Measurements from ENCODE around the gene KAZN. TPM values are rescaled to one million over a fixed set of nuclear protein-coding genes. Genes with fewer than 3 reads are reported as not detected.

Gene KAZN
- polyA plus RNA-seq, 3 donors, result 2.6 to 13.7 (median 10.8) TPM

DNA sequence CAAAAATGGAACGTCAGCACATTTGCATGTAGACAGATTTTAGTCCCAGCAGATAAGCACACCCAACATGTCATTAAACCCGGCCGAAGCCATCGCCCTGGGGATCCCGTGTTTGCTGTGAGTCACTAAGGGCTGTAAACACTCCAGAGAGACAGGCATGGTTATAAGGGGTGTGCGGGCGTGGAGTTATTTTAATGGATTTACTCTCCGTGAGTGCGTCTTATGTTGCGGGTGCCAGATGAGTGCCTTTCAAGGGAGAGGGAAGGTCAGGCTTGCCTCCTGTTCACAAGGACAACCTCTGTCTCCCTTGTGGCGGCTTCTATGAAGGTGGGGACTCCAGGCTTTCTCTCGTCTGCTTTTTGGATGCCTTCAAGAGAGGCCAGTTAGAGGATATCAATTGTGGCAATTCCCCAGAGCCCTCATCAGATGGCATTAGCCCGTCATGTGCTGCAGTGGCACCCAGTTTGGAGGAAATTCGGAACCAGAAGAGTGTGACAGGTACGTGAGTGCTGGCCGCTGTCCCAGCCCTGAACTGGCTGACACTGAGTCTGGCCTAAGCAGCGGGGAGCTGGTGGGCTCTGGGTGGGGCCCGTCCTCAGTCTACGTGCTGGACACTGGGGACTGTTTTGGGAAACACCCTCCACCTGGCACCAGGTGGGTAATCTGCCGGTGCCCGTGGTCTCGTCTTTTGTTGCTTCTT is 331.2 kb downstream of the KAZN start:
- WGBS, 3 donors, result 67 to 74% (median 69%) methylated on average over 22 of the region's 22 CpGs
- H3K27ac ChIP-seq (ENCODE audit: low read depth, low read length), result no peak overlapping the region

DNA sequence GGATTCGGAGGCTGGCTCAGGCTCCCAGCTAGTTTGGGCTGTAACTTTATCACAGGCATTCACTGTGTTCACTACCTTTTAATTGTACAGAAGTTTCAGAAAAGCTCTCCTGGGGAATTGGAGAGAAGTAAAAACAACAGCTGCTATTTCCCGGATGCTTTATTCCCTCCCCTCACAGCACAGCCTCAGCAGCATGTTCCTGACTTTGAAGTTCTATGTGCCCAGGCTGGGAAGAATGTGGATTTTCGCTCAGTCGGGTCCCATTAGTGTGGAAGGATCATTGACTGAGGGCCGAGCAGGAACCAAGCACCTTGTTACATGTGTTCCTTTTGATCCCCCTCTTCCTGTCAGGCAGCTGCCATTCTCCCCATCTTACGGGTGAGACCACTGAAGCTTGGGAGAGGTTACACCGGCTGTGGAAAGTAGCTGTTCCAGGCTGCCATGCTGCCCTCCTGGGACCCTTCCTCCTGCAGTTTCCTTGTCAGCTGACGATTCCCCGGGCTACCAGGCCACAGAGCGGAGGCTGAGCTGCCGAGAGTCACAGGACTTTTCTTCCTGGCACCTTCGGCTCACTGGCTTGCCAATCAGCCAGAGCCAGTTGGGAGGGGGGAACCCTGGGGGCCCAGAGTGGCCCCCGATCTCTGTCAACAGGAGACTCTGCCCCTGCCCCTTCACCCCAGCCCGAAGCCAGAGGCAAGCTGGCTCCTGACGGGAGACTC is 331.9 kb downstream of the KAZN start:
- 61 to 74% (median 62%) methylated on average over 15 of the region's 15 CpGs for WGBS, 3 donors
- no peak overlapping the region for H3K27ac ChIP-seq (ENCODE audit: low read depth, low read length)

DNA sequence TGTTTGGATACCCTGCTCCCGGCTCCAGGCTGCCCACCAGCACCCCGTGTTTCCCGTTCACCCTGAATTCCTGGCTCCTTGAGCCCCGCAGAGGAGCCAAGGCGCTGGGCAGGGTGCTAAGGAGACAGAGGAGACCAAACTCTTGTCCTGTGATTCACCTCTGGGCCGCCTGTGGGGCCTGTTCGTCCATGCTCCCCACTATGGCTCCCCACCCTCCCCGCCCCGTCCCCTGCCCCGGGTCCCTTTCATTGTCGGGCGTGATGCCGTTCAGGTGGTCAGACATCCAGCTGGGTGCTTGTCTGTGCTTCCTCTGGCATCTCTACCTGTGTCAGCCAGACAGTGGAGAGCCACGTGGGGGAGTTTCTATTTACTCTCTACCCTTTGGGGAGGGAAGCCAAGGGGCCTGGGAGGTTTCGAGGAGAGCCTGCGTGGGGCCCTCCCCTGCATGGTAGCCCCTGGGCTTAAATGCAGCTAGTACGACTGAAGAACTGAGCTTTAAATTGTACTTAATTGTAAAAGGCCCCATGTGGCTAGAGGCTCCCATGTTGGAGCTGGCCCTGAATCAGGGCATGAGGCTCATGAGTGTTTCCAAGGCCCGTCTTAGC is 333.7 kb downstream of the KAZN start:
- H3K27ac ChIP-seq (ENCODE audit: low read depth, low read length), result no peak overlapping the region
- WGBS, 3 donors, result 91 to 92% (median 91%) methylated on average over 18 of the region's 18 CpGs

DNA sequence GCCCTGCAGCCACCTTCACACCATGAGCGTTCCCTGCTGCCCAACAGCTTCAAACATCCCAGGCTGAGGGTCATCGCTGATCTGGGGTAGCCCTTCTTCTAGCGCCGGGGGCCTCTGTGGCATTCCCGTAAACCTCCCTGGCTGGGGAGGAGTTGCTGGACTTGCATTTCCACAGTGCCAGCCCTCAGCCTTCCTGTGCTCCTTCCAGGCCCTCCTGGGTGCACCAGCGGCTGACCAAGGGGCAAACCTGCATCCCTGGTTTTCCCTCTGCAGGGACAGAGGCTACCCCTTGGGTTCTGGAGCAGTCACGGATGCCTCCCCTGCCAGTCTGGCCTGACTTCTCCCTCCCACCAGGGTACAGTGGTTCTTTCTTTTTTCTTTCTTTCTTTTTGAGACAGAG is 336.4 kb downstream of the KAZN start:
- no peak overlapping the region for H3K27ac ChIP-seq (ENCODE audit: low read depth, low read length)
- 89 to 92% (median 92%) methylated on average over 7 of the region's 7 CpGs for WGBS, 3 donors

DNA sequence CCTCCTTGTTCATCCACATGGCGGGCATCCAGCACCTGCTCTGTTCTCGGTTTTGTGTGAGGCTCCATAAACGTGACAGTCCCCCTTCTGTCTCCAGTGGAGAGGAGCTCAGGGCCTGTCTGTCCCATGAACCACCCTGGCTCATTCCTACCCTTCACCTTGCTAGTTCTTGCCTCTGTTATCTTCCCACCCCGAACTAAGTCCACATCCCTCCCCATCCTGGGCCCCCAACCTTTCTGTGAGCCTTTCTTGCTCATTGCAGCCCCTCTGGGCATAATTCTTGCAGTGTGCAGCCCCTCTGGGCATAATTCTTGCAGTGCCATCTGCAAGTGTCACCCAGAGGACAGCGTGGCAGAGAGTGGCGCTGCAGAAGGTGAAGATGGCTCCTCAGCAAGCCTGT is 338.3 kb downstream of the KAZN start:
- 82 to 89% (median 89%) methylated on average over 6 of the region's 6 CpGs for WGBS, 3 donors

DNA sequence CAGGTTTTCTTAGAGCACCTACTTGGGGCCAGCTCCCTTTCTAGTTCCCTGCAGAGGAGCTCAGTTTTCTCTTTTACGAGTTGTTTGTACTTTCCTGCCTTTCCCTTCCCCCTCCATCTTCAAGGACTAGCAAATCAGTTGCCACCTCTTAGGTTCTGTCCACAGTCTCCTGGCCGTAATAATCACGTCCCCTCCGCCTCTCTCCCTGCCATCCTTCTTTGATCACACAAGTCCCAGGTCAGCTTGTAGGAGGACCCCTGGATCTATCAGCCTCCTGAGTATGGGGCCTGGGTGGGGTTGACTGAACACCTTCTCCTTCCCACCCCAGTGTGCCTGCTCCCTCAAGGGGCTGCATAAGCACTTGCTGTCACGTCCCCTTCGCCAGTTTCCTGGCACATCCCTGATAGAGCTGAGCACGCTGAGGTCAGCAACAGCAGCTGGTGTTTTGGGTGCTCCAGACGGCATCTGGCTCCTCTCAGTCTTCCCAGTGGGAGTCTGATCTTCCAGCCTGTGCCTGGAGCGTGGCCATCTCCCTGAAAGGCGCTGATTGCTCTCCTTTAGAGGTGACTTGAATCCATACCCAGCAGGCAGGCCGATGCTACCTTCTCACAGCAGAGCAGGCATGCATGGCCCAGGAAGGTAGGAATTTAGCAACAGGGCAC is 338.9 kb downstream of the KAZN start:
- WGBS, 3 donors, result 78 to 87% (median 86%) methylated on average over 11 of the region's 11 CpGs
- H3K27ac ChIP-seq (ENCODE audit: low read depth, low read length), result no peak overlapping the region

More for the DNA sequence above, 338.3 kb downstream of the KAZN start:
- no peak overlapping the region for H3K27ac ChIP-seq (ENCODE audit: low read depth, low read length)

DNA sequence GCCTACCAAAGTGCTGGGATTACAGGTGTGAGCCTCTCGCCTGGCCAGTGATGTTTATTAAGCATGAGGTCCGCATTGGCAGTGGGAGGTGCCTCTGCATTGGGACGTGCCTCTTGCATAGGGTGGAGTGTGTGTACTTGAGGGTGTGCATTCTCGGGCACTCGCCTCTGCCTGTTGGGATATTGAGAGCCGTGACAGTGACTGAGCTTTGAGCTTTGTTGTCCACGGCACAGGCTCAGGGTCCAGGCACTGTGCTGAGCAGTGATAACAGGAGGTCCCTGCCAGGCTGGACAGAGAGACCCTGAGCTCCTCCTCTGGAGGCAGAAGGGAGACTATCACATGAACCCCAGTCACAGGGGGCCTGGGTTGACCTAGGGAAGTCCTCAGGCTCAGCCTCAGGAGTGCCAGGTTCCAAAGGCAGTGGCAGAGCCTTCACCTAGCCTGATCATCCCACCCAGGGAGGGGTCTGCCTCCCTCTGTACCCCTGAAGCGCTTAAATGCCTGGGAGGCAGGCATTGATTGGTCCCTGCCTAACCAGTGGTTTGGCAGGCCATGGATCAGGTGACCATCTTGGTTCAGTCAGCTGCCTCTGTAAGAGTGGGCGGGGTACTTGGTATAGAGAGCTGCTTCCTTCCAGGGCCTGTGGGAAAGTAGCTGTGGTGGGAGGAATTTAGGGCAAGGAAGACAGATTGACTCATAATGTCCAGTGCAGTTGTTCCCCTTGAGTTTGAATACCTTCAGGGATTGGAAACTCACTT is 341.2 kb downstream of the KAZN start:
- 75 to 92% (median 91%) methylated on average over 9 of the region's 9 CpGs for WGBS, 3 donors
- no peak overlapping the region for H3K27ac ChIP-seq (ENCODE audit: low read depth, low read length)

DNA sequence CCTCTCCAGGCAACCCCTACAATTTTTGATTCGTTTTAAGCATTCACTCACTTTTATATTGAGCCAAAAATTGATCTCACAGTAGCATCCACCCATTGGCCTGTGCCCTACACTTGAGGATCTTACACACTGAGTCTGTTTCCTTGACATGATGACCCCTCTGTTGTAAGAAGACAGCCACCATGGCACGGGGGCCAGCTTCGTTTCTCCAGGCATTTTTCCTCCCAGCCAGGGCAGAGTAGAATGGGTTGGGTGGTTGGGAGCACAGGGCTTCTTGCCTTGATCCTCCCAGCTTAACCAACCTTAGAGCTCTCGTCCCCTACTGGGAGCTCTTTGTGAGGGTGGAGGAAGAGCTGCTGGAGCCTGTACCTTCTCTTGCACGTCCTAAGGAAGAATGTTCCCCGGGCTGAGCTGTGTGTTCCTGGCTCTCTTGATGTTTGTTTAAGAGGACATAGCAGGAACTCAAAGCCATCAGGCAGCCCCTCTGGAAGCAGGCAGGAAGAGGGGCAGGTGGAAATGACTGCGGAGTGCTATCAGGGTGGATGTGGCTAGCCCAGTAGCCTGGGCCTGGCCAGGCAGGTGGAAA is 341.9 kb downstream of the KAZN start:
- H3K27ac ChIP-seq (ENCODE audit: low read depth, low read length), result no peak overlapping the region
- WGBS, 3 donors, result 55 to 63% (median 61%) methylated on average over 7 of the region's 7 CpGs

DNA sequence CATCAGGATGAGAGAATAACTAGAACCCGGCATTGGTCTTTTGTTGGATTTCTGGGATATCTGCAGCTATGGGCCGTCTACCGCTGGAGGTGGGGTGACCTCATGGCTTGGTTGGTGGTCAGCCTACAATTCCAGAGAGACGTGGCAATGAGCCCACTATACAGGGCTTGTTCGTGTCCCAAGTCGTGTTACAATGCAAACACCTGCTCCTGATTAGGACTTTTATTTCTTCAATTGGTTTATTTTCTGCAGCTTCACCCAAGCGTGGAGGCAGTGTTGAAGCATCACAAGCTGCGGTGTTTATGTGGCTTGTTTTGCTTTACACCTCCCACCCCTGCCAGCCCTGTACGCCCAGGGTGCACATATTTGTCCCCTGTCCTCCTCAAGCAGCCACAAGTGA is 343.4 kb downstream of the KAZN start:
- 79 to 92% (median 89%) methylated on average over 9 of the region's 9 CpGs for WGBS, 3 donors
- no peak overlapping the region for H3K27ac ChIP-seq (ENCODE audit: low read depth, low read length)

DNA sequence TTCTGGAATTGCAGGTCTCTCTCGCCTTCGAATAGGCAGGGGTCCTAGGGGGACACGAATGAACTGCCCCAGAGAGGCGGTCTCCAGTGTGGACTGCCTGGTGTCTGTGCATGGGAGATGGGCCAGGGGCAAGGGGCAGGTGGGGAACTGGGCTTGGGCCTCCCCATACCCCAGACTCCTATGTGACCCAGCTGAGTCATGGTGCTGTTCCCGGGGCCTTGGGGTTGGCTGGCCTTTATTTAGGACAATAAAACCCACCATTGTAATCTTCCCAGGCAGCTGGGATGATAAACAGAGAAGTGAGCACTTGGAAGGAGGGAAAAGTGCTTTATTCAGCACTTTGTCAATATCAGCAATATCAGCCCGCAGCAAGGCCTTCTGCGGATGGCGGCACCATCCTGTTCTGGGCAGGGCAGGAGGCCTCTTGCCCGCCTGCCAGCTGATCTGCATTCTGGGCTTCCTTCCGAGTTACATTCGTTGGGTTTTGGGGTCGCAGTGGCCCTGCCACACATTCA is 346.0 kb downstream of the KAZN start:
- 62 to 69% (median 64%) methylated on average over 12 of the region's 12 CpGs for WGBS, 3 donors
- H3K27ac ChIP-seq (ENCODE audit: low read depth, low read length), result no peak overlapping the region

DNA sequence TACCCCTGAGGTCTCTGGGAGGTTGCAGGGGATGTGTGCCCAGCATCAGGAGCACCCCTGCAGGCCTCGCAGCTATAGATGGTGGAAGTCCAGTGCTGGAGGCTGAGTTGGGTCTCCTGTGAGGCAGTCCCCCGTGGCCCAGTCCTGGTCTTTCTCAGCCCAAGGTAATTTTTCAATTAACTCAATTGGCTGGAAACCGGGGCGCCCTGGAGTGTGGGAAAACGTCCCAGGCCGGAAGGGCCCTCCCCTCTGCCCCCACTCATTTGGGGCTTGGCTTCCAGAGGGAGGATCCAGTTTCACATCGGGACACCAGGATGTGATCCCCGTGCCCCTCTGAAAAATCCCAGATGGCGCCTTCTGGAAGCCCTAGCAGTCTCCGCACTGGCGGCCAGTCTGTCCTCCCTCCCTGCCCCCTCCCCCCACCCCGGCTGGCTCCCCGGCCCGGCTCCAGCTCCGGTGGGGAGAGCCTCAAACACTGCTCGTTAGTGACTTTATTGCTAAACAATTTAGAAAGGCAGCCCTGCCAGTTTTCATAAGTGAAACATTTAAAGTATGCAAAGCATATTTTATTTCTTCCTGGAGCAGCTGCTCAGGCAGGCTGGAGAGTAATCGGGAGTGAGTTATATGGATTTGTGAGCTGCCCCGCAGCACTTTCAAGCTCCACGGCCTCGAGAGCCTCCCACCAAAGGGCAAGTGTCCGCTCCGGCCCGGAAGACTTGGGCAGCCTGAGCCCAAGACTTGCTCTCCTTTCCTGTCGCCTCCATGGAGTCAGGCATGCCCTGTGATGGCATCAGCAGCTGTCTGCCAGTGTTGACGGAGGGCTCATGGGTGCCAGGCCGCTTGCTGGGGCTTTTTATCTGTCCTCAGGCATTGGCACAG is 346.9 kb downstream of the KAZN start:
- WGBS, 3 donors, result 38 to 52% (median 41%) methylated on average over 26 of the region's 26 CpGs

DNA sequence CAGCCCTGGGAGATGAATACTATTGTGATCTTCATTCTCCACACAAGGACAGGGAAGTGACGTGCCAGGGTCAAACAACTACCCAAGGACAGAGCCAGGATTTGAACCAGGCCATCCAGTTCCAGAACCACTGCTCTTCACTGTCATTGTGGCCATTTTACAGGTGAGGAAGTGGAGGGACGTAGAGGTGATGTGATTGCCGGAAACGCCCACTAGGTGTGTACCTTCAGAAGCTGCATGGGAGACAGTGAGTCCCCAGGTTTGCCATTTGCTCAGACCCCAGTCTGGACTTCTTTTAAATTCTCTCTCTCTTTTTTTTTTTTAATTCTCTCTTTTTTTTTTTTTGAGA is 347.5 kb downstream of the KAZN start:
- no peak overlapping the region for H3K27ac ChIP-seq (ENCODE audit: low read depth, low read length)
- 66 to 91% (median 75%) methylated on average over 4 of the region's 4 CpGs for WGBS, 3 donors

More for the DNA sequence above, 346.9 kb downstream of the KAZN start:
- H3K27ac ChIP-seq (ENCODE audit: low read depth, low read length), result no peak overlapping the region

DNA sequence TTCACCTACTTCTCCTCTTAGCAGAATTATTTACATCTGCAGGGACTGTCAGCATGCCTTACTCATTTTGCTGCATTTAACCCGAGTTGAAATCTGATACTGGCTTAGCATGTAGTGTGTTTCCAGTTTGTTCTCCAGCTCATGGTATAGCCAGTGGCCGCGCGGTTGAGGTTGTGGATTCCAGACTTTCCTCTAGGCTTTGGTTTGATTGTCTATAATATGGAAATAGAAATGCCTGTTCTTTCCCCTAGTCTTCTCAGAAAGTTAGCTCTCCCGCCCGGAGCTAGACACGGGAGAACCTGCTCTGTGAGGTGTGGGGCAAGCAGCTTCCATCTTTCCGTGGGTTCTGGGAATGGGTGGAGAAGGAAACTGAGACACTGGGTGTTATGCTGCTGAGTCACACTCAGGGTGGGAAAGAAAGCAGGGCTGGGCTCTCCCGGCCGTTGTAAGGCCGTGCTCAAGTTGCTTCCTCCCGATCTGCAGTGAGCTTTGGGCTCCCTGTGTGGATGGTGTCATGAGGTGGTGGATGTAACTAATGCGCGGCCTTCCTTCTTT is 348.3 kb downstream of the KAZN start:
- 57 to 75% (median 61%) methylated on average over 14 of the region's 14 CpGs for WGBS, 3 donors
- H3K27ac ChIP-seq (ENCODE audit: low read depth, low read length), result no peak overlapping the region

DNA sequence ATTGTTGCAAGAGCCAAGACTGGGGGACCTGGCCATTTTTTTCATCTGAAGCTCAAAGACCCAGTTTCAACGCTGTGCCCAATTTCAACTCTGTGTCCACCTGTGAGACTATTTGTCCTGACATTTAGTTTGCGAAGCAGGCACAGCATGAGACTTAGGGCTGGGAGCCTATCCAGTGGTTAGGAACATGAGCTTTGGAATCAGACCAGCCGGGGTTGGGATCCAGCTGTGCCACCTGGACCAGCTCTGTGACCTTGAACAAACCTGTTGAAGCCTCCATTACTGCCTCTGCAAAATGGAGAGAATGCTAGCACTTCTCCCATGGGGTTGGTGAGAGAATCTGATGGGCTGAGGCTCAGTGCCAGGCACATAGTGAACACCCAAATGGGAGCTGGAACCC is 348.9 kb downstream of the KAZN start:
- no peak overlapping the region for H3K27ac ChIP-seq (ENCODE audit: low read depth, low read length)
- WGBS, 3 donors, result 87 to 94% (median 88%) methylated on average over 3 of the region's 3 CpGs

DNA sequence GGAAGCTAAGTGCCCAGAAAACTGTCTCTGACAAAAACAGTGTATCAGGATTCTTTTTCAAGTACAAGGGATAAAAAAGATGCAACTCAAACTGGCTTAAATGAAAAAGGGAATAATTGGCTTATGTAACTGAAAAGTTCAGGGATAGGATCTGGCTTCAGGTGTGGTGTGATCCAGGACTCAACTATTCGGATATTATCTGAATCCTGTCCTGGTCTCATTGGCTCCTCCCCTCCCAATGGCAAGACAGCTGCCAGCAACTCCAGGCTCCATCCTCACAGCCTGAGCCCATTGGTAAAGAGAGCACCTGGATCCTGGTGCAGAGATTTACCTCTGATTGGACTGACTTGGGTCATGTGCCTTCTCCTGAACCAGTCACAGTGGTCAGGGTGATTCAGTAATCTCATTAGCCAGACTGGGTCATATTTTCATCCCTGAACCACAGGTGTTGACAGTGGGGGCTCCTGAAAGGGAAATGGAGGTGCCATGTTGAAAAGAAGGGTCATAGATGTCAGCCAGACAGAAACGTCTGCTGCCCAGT is 349.7 kb downstream of the KAZN start:
- no peak overlapping the region for H3K27ac ChIP-seq (ENCODE audit: low read depth, low read length)
- WGBS, 3 donors, result 87 to 96% (median 93%) methylated on average over 2 of the region's 2 CpGs

DNA sequence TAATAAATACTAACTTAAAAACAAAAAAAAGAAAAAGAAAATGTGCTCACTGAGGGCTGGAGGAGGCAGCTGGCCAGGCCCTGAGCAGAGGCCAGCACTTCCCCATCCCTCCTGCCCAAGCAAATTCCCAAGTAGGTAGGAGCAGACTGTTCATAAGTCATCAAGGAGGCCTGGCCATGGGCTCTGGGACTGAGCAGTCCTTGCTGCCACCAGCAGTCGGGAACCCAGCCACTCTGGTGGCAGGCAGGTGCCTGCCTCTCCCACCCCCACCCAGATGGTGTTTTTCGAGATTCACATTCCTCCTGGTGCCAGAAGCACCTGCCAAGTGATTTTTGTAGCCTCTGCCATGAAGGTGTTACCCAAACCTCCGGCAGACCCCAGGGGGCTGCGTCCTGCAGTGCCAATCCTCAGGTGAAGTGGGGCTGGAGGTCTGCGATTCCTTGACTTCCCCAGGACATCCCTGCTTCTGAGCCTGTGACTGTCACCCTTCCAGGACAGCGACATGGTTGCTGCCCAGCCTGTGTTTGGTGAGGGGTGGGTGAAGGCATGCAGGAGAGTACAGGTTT is 350.9 kb downstream of the KAZN start:
- H3K27ac ChIP-seq (ENCODE audit: low read depth, low read length), result no peak overlapping the region
- 82 to 92% (median 89%) methylated on average over 6 of the region's 6 CpGs for WGBS, 3 donors
